Aorta (tissue), 5 donors: ENCODE measurements around the gene AANAT. TPM values are rescaled to one million over a fixed set of nuclear protein-coding genes. Genes with fewer than 3 reads are reported as not detected.

Source experiments
- ATAC-seq: fragments of 200-7000 bp; cut with Tn5 transposase; one replicate; pipeline ENCODE4 v1.9.1; 2022; ENCODE audit warnings: moderate library complexity; ENCODE audit not compliant: low FRiP score
- DNase-seq, 2 donors: peaks; one replicate each; pipeline ENCODE4 v3.0.0-alpha.2; 2020
- H3K27ac ChIP-seq, 2 donors: one replicate each; pipeline ENCODE4 v1.5.1; 2013; ENCODE audit warnings: low read length in 2 of 2, mild to moderate bottlenecking in 2 of 2, moderate library complexity in 2 of 2, control low read depth in 1 of 2, inconsistent platforms in 1 of 2, low read depth in 1 of 2
- H3K27me3 ChIP-seq, 2 donors: one replicate each; pipeline ENCODE4 v1.6.1; 2013; ENCODE audit warnings: control low read depth in 1 of 2, low read length in 1 of 2, mild to moderate bottlenecking in 1 of 2, moderate library complexity in 1 of 2; ENCODE audit not compliant: insufficient read depth in 2 of 2, control insufficient read depth in 1 of 2
- H3K36me3 ChIP-seq, 2 donors: one replicate each; pipeline ENCODE4 v1.6.1; 2013; ENCODE audit warnings: control low read depth in 1 of 2, low read length in 1 of 2, mild to moderate bottlenecking in 1 of 2; ENCODE audit not compliant: insufficient read depth in 2 of 2, control insufficient read depth in 1 of 2
- H3K4me1 ChIP-seq, 2 donors: one replicate each; pipeline ENCODE4 v1.6.1; 2013; ENCODE audit warnings: low read length in 2 of 2, control low read depth in 1 of 2, mild to moderate bottlenecking in 1 of 2, moderate library complexity in 1 of 2; ENCODE audit not compliant: insufficient read depth in 2 of 2, control insufficient read depth in 1 of 2
- H3K4me3 ChIP-seq, 2 donors: one replicate each; pipeline ENCODE4 v1.5.1; 2013; ENCODE audit warnings: low read length in 2 of 2, control low read depth in 1 of 2, mild to moderate bottlenecking in 1 of 2
- H3K9me3 ChIP-seq: one replicate; pipeline ENCODE4 v1.6.1; 2013; ENCODE audit warnings: mild to moderate bottlenecking, low read length; ENCODE audit not compliant: control insufficient read depth
- WGBS, 2 donors: extraction: QIAGEN DNeasy Blood & Tissue Kit; methylation state at CpG; one replicate each; pipeline ENCODE4 v1.1.7; 2013; 5-methylcytosine and 5-hydroxymethylcytosine counted together
- intact Hi-C, 2 donors: fragments of 100-400 bp; cut with DNase I; formaldehyde crosslinking; loops; one replicate each; pipeline versions ENCODE4 v1.14.2 to v1.15.0; 2022
- polyA plus RNA-seq, 2 donors: library from polyadenylated mRNA; stranded (reverse); fragments of 200-250 nt; gene quantifications; one replicate each; pipeline ENCODE4 v1.2.3, GENCODE V29; 2013
- total RNA-seq, 2 donors: library from RNA; stranded (reverse); fragmentation: NEBNext Ultra II Directional; extraction: Animal tissue kit (Norgen Biotek cat#: 25700); gene quantifications; one replicate each; pipeline ENCODE4 v1.2.1, GENCODE V29; 2021
- donor health status: healthy with polysubstance abuse.
- donor health status: Bipolar disorder and iron deficiency.
- donor health status: DM: no; HTN: no; CAD: no.
- donor health status: DM: no; HTN: no; CAD: no.
- donor health status: DM: yes; HTN: yes; CAD: no.

AANAT gene
- total and polyA plus RNA-seq, 4 donors: not detected

DNA sequence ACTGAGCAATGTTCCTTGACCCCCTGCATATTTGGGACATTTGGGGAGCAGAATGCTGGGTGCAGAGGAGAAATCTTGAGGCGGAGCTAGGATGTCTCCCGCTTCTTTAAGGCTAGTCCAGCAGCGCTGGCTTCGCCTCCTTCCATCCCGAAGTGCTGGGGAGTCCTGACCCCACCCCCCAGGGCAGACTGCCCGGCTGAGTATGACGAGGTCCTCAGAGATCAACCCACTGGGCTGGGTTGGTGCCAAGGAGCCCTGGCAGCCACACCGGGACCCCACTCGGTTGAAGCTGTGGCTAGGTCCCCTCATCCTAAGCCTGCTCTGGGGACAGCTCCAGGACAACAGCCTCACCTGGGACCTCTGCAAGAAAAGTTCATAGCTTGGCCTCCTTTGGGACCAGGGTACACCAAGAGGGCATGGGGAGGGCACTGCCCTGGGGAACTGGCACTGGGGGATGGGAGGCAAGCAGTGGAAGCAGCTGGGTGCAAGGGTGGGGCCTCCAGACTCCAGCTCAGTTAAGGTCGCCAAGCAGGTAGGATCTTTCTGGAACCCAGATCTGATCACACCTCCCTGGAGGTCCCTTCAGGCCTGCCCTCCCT is 22.8 kb downstream of the AANAT start:
- Histone ChIP-seq H3K4me3 (no peak overlapping the region), H3K9me3 (no peaks in the 10 kb centered on the region), H3K27ac (no peak overlapping the region), H3K4me1 (no peaks in the 10 kb centered on the region), H3K27me3 (no peaks in the 10 kb centered on the region), H3K36me3 (no peaks in the 10 kb centered on the region)
- WGBS, 2 donors: 65 to 67% methylated on average over 10 of the region's 10 CpGs
- no peak for DNase-seq
- no peak for ATAC-seq
- intact Hi-C loops: no loop called here

DNA sequence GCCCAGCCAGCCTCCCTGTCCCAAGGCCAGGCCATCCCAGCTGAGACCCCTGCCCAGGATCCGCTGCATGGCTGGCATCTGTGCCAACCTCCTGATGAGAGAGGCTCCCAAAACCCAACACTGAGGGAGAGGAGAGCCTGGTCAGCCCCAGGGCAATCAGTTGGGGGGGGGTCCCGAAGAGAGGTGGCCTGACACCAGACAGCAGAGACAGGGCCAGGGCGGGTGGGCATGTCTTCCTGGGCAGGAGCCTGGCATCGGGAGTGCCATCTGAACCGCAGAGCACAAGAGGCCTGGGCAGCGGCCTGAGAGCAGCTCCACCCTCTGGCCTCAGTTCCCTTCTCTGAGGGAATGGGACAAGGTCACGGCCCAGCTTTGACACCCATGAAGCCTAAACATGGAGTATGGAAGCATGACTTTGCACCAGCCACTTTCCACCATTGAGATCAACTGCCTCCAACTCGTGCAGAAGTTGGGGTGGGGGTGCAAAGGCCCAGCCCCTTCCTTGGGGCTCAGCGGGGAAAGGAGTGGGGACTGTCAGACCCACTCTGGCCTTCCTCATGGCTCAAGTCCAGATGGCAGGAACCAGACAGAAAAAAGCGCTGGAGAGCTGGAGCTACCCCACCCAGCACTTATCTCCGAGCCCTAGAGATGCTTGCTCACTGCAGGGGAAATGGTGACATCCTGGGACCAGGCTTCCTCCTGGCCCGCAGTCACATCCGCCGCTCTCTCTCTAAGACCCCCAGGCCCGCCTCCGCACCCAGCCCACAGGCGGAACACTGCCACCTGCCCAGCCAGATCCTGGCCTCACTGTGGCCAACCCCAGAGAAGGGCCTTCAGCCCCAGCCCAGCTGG is 24.1 kb downstream of the AANAT start:
- Histone ChIP-seq H3K9me3 (no peaks in the 10 kb centered on the region), H3K27ac (no peak overlapping the region), H3K4me3 (no peak overlapping the region), H3K4me1 (no peaks in the 10 kb centered on the region), H3K36me3 (no peaks in the 10 kb centered on the region), H3K27me3 (no peaks in the 10 kb centered on the region)
- DNase-seq (no peak), ATAC-seq (no peak)
- intact Hi-C loops: no loop called here
- 94 to 95% methylated on average over 16 to 17 of the region's 17 CpGs for WGBS, 2 donors

DNA sequence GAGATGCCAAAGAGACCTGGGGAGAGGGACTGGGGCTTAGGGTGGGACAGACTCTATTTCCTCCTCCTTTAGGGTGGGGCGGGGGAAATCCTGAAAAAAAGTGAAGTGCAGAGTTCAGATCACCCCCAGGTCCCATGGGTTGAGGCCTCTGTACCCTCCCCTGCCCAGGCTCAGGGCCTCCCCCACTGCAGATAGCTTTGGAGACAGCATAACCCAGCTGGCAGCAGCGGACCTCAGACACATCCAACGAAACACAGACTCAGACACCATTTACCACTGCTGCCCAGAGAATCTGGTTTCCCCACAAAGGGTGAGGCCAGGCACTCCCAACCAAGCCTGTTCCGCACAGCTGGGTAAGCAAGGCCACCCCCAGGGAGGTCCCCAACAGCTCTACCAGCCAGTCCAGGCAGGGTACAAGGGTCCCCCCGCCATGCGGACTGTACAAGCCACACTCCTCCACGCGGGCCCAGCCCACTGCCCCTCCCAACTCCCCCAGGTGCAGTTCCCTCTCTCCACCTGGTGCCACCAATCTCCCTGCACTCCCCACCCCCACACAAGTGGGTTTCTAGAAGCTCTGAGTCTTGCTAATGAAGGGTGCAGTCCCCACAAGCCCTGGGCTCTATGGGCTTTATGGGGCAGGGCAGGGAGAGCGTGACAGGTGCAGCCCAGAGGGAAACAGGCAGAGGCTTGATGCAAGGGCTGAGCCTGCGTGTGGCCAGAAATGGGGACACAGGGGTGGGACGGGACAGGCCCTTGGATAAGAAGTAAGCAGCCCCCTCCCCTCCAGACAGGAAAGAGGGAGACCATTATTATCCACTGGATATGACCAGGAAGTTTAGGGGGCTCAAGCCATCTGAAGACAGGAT is 25.0 kb downstream of the AANAT start:
- Histone ChIP-seq H3K27me3 (no peaks in the 10 kb centered on the region), H3K4me1 (no peaks in the 10 kb centered on the region), H3K9me3 (no peaks in the 10 kb centered on the region), H3K4me3 (no peak overlapping the region), H3K27ac (no peak overlapping the region), H3K36me3 (no peaks in the 10 kb centered on the region)
- no peak for DNase-seq
- intact Hi-C loops: no loop called here
- 88 to 89% methylated on average over 11 of the region's 11 CpGs for WGBS, 2 donors
- ATAC-seq: no peak

DNA sequence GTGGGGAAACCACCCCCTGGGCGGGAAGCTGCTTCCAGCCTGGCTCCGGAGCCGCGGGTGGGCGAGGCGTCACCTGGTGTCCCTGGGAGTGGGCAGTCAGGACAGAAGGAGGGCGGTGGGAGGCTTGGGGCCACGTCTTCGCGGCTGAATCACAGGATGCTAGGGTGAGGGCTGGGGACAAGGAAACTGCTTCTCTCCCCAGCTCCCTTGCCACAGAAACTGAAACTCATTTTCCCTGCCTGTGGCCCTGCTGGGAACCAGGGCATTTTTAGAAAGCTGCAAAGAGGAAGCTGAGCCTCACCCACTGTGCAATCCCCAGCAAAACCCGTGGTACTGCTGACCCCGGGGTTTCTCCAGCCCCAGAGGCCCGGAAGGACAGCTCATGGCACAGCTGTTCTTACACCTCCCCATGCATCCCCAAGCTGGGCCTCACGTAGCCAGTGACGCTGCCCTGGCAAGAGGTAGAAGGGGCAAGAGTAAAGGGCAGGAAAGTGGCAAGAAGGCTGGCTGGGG is 25.6 kb downstream of the AANAT start:
- Histone ChIP-seq H3K36me3 (no peaks in the 10 kb centered on the region), H3K27ac (no peak overlapping the region), H3K4me1 (no peaks in the 10 kb centered on the region), H3K4me3 (no peak overlapping the region), H3K27me3 (no peaks in the 10 kb centered on the region), H3K9me3 (no peaks in the 10 kb centered on the region)
- ATAC-seq: peak; percentile 51
- 48 to 52% methylated on average over 15 of the region's 15 CpGs for WGBS, 2 donors
- intact Hi-C loops: no loop called here
- DNase-seq: peak in 1 of 2 donors; percentile 92

DNA sequence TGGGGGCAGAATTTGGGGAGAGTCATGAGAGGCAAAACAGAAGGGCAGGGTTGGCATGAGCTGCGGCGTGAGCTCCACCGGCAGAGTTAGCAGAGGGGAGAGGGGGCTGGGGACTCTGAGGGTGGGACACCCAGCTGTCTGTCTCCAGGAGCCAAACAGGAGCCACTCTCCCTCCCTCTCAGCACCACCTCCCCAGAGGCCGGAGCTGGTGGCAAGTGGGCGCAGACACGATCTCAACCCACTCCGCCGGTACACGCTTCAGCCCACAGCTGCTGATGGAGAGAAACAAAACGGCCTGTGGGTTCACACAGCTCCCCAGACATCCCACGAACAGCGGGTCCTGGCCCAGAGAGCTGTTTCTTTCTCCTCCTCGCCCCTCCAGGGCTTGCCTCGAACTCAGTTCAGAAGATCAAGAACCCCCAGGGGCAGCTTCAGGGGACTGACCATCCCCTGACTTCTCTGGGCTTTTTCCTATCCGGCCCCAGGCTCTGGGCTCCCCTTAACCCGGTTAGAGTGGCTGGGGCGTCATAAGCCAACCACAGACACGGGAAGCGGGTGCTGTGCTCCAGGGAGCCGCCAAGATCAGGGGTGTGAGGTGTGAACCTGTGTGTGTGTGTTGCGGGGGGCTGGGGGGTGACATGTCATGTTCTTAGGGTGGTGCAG is 26.2 kb downstream of the AANAT start:
- intact Hi-C loops: no loop called here
- 77 to 84% methylated on average over 19 to 21 of the region's 21 CpGs for WGBS, 2 donors
- no peaks in the 10 kb centered on the region for H3K9me3 ChIP-seq
- no peaks in the 10 kb centered on the region for H3K36me3 ChIP-seq
- H3K27me3 ChIP-seq: no peaks in the 10 kb centered on the region
- no peak overlapping the region for H3K4me3 ChIP-seq
- ATAC-seq (no peak), DNase-seq (no peak)
- no peak overlapping the region for H3K27ac ChIP-seq
- H3K4me1 ChIP-seq: no peaks in the 10 kb centered on the region

DNA sequence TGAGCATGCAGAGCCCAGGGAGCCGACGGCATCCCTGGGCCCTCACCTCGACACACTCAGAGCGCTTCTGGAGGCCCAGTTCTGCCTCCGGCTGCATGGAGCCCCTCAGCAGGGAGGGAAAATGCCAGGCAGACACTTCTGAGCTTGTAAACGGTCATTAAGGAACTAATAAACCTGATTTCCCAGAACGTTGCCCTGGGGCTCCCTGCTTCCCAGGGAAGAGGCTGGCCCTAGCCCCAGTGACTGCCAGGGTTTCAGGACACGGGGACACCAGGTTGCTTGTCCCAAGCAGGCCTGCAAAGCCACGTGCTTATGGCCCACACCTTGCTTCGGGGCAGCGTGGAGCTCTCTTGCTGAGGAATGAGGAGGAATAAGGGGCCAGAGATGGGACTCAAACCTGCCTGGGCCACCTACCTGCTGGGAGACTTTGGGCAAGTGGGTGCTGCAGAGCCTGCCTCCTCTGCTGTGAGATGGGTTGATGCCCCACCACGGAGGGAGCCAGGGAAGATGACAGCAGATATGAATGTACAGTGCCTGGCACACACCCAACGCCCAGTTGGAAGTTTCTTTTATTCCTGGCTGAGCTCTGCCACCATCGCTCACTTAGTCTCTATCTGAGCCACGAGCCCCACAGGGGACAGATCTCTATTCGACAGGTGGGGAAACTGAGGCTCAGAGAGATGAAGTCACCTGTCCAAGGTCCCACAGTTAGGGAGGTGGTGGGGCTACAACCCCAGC is 28.4 kb downstream of the AANAT start:
- Histone ChIP-seq H3K4me1 (no peaks in the 10 kb centered on the region), H3K27ac (no peak overlapping the region), H3K36me3 (no peaks in the 10 kb centered on the region), H3K4me3 (no peak overlapping the region), H3K9me3 (no peaks in the 10 kb centered on the region), H3K27me3 (no peaks in the 10 kb centered on the region)
- DNase-seq (no peak), ATAC-seq (no peak)
- intact Hi-C loops: no loop called here
- WGBS, 2 donors: 84% methylated on average over 15 to 16 of the region's 16 CpGs

DNA sequence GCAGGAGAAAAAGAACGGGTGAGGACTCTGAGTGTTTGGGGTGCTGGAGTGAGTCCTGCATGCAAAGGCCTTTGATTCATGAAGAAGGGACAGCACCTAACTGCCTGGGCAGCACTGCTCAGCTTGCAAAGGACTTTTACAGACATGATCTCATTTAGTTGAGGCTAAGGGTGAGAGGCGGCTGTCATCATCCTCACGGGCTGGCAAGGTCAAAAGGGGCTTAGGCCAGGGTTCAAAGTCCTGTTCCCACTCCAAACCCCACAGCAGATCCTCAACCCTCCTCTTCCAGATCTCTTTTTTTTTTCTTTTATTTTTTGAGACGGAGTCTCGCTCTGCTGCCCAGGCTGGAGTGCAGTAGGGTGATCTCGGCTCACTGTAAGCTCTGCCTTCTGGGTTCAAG is 29.1 kb downstream of the AANAT start:
- H3K27ac ChIP-seq: no peak overlapping the region
- no peaks in the 10 kb centered on the region for H3K4me1 ChIP-seq
- H3K27me3 ChIP-seq: no peaks in the 10 kb centered on the region

DNA sequence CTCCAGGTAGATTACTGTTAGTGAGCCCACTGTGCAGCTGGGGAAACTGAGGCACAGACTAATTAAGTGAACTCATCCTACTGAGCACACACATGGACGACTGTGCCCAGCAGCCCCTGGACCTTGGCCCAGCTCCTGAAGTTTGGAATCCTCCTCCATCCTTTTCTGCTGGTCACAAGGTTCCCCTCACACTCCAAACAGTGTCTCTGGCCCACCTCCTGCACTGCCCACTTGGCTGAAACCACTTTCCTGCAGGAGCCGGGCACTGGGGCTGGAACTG is 30.2 kb downstream of the AANAT start:
- peak overlapping the region in 1 of 2 donors; percentile 3 for H3K27ac ChIP-seq
- WGBS, 2 donors: 13 to 19% methylated on average over 2 of the region's 2 CpGs
- H3K4me3 ChIP-seq: no peak overlapping the region
- H3K36me3 ChIP-seq: no peaks in the 10 kb centered on the region
- DNase-seq: no peak
- H3K4me1 ChIP-seq: peaks cover 0 to 1% of the 10 kb centered on the region in 2 donors
- no peak for ATAC-seq
- H3K27me3 ChIP-seq: no peaks in the 10 kb centered on the region
- intact Hi-C loops: no loop called here
- H3K9me3 ChIP-seq: no peaks in the 10 kb centered on the region

More for the DNA sequence above, 29.1 kb downstream of the AANAT start:
- no peaks in the 10 kb centered on the region for H3K9me3 ChIP-seq
- DNase-seq (no peak), ATAC-seq (no peak)
- intact Hi-C loops: no loop called here
- no peak overlapping the region for H3K4me3 ChIP-seq
- 90 to 92% methylated on average over 6 of the region's 6 CpGs for WGBS, 2 donors
- H3K36me3 ChIP-seq: no peaks in the 10 kb centered on the region
